Mucosa of descending colon (tissue), 3 donors: Measurements from ENCODE around the gene KCTD12. TPM values are rescaled to one million over a fixed set of nuclear protein-coding genes. Genes with fewer than 3 reads are reported as not detected.

Experiments
- ATAC-seq: fragments of 200-7000 bp; cut with Tn5 transposase; one replicate; pipeline ENCODE4 v1.9.1; 2020; ENCODE audit warnings: mild to moderate bottlenecking, moderate library complexity
- DNase-seq, 3 donors: peaks; one replicate each; pipeline ENCODE4 v3.0.0-alpha.2; 2020
- H3K36me3 ChIP-seq: fragments of 200-600 bp; one replicate; pipeline ENCODE4 v1.8.0; 2021; ENCODE audit warnings: low read depth, mild to moderate bottlenecking
- H3K4me1 ChIP-seq: fragments of 200-600 bp; one replicate; pipeline ENCODE4 v1.8.0; 2021; ENCODE audit warnings: low read depth, mild to moderate bottlenecking
- H3K4me3 ChIP-seq: fragments of 200-600 bp; one replicate; pipeline ENCODE4 v1.8.0; 2021; ENCODE audit warnings: mild to moderate bottlenecking
- H3K9me3 ChIP-seq: fragments of 200-600 bp; one replicate; pipeline ENCODE4 v1.8.0; 2021; ENCODE audit warnings: mild to moderate bottlenecking
- intact Hi-C, 2 donors: fragments of 100-400 bp; cut with DNase I in 1 of 2; cut with micrococcal nuclease in 1 of 2; formaldehyde crosslinking; loops; one replicate each; pipeline versions ENCODE4 v1.11.0 to v1.11.1; 2022; cut with DNase I, micrococcal nuclease
- total RNA-seq, 3 donors: library from RNA; stranded (reverse); fragmentation: NEBNext Ultra II Directional in 2 of 3; extraction: Animal tissue kit (Norgen Biotek cat#: 25700) in 2 of 3; gene quantifications; one replicate each; pipeline versions ENCODE4 v1.2.1 to v1.2.4, GENCODE V29; 2021 to 2023
- TF ChIP-seq, protein P1 (sequence below): fragments of 200-600 bp; IDR thresholded peaks from one replicate; pipeline ENCODE4 v1.8.0; 2022; ENCODE audit warnings: antibody characterized with exemption, mild to moderate bottlenecking
- donor health status: DM: no; HTN: no; CAD: no; lungs with moderate emphysema.
- donor health status: DM: no; HTN: no; CAD: no.
- donor health status: DM: no; HTN: yes; CAD: no.

KCTD12 gene
- total RNA-seq, 3 donors from 2014 or later: 26.2 to 62.4 (median 62.0) TPM

DNA sequence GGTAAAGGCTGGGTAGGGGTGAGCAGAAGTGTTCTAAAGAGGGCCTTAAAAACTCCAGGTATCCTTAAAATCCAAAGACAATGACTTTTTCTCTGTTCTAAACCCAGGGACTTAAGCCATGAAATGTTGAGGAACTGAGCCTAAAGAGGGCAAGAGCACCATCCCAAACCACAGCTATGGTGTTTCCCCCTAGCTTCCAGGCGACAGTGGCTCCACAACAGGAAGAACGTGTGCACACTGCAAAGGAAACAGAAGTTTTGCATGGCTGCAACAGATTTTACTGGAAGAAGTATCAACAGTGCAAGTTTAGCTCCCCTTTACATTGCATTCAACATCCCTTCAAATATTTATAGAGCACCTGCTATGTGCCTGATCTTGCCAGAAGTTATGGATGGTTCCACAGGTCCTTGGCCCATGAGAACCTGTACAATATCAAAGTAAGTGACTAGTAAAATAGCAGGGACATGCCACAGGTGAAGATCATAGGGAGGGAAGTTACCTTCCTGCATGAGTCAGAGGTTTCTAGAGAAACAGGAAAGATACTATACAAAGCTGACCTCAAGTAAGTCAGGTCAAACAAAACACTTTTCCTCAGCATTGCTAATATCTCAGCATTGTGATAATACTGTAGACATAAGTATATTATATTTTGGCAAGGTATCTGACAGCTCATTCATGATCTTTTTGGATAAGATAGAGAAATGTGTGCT, 8.4 kb upstream of the KCTD12 start:
- H3K36me3 ChIP-seq: no peaks in the 10 kb centered on the region
- DNase-seq (no peak), ATAC-seq (peak; percentile 19)
- H3K9me3 ChIP-seq: peaks cover 6% of the 10 kb centered on the region
- intact Hi-C loops: no loop called here
- H3K4me1 ChIP-seq: no peaks in the 10 kb centered on the region
- TF ChIP-seq, protein P1, sequence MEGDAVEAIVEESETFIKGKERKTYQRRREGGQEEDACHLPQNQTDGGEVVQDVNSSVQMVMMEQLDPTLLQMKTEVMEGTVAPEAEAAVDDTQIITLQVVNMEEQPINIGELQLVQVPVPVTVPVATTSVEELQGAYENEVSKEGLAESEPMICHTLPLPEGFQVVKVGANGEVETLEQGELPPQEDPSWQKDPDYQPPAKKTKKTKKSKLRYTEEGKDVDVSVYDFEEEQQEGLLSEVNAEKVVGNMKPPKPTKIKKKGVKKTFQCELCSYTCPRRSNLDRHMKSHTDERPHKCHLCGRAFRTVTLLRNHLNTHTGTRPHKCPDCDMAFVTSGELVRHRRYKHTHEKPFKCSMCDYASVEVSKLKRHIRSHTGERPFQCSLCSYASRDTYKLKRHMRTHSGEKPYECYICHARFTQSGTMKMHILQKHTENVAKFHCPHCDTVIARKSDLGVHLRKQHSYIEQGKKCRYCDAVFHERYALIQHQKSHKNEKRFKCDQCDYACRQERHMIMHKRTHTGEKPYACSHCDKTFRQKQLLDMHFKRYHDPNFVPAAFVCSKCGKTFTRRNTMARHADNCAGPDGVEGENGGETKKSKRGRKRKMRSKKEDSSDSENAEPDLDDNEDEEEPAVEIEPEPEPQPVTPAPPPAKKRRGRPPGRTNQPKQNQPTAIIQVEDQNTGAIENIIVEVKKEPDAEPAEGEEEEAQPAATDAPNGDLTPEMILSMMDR: no peak
- no peak overlapping the region for H3K4me3 ChIP-seq

DNA sequence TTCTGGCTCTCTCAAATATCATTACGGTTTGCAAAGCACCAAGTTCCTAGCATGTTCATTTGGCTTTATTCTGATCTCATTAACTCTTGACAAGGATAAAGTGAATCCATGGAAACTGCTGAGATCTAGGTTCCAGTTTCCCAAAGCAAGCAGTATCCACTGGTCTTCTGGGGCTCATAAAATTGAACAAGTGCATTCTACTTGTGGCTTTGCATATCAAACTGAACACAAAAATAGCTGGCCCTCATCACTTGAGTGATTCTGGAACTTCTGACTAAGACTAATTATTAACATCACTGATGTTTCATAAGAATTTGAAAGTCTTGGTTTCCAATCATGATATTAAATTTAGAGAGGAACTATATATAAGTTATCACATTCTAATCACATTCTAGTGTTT, 6.3 kb upstream of the KCTD12 start:
- DNase-seq (no peak), ATAC-seq (no peak)
- Histone ChIP-seq H3K4me1 (no peaks in the 10 kb centered on the region), H3K4me3 (no peak overlapping the region), H3K9me3 (no peaks in the 10 kb centered on the region), H3K36me3 (no peaks in the 10 kb centered on the region)
- TF ChIP-seq, protein P1: no peak
- intact Hi-C loops: no loop called here

DNA sequence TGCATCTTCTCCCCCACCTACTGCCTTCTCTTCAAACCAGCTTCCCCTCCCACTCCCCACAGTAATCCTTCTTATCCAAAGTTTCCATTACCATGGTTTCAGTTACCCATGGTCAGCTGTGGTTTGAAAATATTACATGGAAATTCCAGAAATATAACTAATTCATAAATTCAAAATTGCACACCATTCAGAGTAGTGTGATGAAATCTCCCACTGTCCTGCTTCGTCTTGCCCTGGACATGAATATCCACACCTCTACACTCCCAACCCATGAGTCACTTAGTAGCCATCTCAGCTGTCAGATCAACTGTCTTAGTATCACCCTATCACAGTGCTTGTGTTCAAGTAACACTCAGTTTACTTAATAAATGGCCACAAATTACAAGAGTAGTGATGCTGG, 3.8 kb upstream of the KCTD12 start:
- H3K9me3 ChIP-seq: no peaks in the 10 kb centered on the region
- H3K4me3 ChIP-seq: no peak overlapping the region
- intact Hi-C loops: no loop called here
- TF ChIP-seq, protein P1: no peak
- H3K4me1 ChIP-seq: peaks cover 2% of the 10 kb centered on the region
- DNase-seq (no peak), ATAC-seq (no peak)
- H3K36me3 ChIP-seq: no peaks in the 10 kb centered on the region

- Histone ChIP-seq H3K9me3 (no peaks in the 10 kb centered on the region), H3K36me3 (no peaks in the 10 kb centered on the region), H3K4me3 (no peak overlapping the region), H3K4me1 (peaks cover 5% of the 10 kb centered on the region)
- TF ChIP-seq, protein P1: no peak
- intact Hi-C loops: no loop called here
- DNase-seq (no peak), ATAC-seq (no peak)
Measured at GRCh38 chr13:76889254-76889653, 3.0 kb upstream of the KCTD12 start.

- Histone ChIP-seq H3K36me3 (no peaks in the 10 kb centered on the region), H3K4me1 (peaks cover 5% of the 10 kb centered on the region), H3K4me3 (no peak overlapping the region), H3K9me3 (no peaks in the 10 kb centered on the region)
- TF ChIP-seq, protein P1: no peak
- DNase-seq (no peak), ATAC-seq (no peak)
- intact Hi-C loops: no loop called here
Measured at GRCh38 chr13:76888421-76888820, 2.2 kb upstream of the KCTD12 start.
